SHP77 treated with DMSO at 0.1 percent for 48 hours (cell line): Measurements from ENCODE around the gene ADAT2.

Source experiments
- DNase-seq: peaks from one replicate; lab custom pipeline; 2025; lab: John Stamatoyannopoulos, UW

Gene ADAT2

DNA sequence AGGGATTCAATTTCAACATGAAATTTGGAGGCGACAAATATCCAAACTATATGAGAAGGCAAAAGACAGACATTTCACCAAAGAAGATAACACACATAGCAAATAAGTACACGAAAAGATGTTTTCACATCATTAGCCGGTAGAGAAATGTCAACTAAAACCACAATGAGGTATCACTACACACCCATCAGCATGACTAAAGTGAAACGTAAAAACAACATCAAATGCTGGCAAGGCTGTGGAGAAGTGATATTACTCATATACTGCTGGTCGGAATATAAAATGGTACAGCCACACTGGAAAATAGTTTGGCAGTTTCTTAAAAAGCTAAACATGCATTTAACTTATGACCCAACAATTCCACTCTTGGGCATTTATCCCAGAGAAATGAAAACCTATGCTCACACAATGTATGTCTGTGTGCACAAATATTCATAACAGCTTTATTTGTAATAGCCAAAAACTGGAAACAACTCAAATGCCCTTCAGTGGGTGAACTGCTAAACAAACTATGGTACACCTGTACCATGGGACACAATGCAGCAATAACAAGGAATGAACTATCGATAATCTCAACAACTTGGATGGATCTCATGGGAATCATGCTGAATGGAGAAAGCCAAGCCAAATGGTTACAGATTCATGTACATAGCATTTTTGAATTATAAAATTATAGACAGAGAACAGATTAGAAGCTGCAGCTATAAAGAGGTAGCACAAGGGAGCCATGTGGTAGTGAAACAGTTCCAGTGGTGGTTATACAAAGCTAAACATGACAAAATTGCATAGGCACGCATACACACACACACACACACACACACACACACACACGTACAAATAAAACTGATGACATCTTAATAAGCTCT, 8.6 kb downstream of the ADAT2 start:
- no peak for DNase-seq

DNA sequence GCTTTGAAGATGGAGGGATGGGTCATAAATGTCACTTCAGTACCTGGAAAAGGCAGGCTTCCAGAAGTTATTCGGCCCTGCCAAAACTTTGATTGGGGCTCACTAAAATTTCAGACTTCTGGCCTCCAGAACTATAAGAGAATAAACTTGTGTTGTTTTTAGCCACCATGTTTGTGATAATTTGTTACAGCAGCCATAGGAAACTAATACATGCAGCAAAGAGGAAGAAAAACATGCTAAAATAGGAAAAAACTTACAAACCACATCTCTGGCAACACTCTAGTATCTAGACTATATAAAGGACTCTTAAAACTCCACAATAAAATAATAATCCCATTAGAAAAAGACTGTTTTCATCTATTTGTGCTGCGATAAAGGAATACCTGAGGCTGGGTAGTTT, 9.5 kb downstream of the ADAT2 start:
- no peak for DNase-seq

DNA sequence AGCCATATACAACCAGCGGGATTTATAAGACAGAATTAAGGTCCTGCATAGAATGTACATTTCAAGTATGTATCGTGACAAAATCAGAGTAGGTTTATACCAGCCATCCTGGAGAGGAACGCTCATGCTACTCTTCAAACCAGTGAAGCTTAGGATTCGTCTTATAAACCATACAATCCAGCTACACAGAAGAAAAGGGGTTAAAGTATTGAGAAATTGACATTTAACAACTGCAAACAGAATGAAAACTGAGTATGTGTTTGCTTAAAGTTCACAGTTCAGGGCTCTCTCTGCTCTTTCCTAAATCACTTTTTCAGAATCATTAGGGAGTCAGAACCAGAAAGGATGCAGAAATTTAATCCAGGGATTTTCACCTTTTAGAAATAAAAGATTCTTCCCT, 17.9 kb downstream of the ADAT2 start:
- no peak for DNase-seq

DNA sequence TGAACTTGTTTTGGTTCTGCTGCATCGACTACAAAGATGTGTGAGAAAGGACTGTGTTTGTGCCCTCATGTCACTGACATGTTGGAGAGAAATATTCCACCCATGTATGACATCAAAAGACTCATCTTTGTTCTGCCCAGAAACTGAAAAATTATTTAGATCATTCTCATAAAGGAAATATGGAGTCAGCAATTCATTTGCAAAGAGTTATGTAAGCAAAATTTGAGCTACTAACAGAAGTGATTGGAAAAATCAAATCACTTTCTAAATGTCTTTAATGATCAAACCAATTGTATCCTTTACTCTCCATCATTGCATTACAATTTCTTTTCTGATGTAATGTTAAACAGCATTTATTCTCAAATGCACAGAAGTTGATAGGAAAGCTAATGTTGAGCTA, 19.3 kb downstream of the ADAT2 start:
- DNase-seq = no peak

DNA sequence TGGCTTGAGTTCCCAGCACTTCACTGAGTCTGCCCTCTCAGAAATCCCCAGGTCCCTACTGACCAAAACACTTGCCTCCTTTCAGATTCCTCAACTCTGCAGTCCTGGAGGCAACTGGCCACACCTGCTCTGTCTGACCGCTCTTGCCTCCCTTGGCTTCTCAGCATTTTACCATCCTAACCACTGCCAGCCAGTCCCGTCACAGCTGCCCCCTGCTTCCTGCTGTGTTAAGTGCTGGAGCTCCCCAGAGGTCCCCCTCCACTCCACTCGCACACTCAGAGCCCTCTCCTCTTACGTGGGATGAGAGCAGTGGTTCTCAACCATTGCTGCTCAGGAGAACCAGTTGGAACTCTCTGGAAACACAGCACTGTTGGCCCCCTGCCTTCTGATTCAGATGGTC, 20.5 kb downstream of the ADAT2 start:
- DNase-seq = no peak

DNA sequence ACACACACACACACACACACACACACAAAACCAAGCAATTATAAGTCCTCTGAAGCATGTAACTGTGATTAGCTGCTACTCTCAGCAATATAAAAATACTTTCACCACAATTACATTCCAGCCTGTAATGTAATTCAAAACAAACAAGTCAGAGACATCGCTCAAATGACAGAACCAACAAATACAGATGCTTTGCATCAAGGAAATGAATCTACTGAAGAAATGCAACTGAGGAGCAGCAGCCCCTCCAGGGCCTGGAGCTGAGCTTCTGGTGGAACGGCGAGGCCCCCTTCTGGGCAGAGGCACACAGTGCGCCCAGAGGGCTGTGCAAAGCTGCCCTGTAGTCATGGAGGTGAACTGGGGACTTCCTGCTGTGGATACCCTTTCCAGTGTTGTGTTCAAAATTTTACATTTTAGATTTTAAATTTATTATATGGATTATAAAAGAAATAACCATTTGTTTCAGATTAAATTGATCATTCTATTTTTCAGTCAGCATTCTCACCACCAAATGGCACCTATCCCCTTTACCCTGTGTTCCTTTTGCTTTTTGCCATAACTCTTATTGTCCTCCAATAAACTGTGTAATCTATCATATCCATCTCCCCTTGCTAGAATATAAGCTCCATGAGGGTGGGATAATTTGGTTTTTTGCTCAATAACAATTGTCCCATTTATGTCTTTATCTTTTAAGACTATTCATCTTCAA, 23.2 kb downstream of the ADAT2 start:
- no peak for DNase-seq

DNA sequence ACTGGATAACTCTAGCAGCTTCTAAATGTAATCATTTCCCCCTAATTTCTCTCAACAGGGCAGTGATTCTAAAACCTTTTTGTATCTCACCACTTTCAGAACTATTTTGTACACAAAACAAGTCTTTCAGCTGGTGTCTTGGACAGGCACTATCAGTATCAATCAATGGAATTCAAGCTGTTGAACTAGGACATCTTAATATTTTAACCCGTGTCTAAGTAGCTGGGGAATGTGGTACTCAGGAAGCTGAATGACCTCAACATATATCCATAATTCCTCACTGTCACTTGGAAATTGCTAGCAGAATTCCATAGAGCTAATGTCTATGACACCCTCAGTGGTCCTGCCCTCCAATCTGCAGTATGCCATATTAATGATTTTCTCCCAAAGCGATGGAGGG, 24.5 kb downstream of the ADAT2 start:
- no peak for DNase-seq

DNA sequence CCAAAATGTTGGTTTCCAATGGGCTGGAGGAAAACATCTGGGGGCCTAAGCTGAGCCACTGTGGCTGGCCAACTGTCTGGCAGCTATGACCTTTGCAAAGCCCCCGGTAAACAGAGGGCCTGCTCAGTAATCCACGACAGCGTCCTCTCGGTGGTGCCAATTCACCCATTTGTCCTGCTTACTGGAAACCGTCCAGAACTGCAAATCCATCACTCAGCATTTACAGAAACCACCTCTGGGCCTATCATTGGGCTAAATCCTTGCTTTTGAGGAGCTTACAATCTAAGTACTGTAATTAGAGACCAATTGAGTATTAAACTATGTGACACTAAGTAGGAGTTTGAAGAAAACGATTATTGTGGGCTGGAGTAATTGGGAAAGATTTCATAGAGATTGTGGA, 31.0 kb downstream of the ADAT2 start:
- DNase-seq = no peak

DNA sequence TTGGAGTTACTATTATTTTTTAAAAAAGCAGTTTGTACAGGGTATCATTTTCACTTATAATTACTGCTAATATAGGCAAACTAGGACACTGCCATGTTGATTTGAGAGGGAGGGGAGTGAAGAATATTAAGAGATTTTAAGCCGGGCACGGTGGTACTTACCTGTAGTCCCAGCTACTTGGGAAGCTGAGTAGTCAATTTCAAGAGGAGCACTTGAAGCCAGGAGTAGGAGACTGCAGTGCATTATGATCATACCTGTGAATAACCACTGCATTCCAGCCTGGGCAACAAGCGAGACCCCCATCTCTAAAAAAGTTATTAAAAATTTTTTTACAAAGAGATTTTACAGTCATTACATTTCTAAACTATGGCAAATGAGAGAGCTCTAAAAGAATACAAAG, 35.7 kb downstream of the ADAT2 start:
- no peak for DNase-seq

DNA sequence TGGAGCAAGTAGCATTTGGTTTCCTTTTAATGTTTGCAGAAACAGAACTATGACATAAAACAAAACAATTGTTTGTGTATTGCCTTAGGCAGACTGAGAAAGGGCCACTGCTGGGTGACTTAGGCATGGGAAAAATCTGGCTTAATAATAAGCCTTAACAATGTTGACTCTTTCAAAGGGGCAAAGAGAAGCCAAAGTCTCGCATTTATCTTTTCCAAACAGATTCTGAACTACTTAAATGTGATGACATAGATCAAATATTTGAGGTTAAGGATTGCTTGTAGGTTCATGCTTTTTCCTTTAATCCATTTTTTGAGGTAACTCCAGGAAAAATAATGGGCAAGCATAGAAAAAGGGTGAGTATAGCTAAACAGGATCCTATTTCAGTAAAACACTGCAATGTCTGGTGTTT, 39.6 kb downstream of the ADAT2 start:
- DNase-seq = no peak

DNA sequence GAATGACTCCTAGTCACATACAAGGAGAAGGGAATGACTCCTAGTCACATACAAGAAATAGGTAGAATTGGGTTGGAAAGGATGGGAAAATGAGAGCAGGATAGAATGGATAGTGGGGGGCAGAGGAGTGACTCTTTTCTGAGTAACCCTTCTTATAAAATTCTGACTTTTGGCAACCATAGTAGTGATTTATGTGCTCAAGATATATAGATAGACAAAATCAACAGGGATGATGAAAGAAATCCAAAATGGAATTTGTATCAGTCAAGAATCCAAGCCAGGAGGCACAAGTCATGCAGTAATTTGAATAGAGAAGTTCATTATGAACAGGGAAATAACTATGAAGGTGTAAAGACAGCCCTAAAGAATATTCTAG, 41.7 kb downstream of the ADAT2 start:
- DNase-seq = no peak

DNA sequence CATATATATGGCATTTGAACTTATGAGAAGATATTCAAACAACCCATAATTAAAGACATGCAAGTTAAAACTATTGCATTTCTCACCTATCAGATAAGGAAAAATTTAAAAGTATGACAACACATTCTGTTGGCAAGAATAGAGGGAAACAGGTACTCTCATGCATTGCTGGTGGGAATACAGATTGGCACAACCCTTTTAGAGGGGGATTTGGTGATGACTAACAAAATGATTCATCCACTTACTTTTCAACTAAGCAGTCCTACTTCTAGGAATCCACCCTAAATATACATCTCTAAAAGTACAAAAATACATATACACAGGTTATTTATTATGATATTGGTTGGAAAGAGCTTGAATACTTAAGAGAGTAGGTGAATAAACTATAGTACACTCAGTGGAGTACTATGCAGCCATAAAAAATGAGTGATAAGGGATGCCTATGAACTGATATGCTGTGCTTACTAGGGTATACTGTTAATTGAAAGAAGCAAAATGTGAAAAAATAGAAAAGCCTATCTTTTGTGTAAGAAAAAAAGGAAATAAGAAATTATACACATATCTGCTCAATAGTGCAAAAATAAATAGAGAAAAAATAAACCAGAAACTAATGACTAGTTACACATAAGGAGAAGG, 42.2 kb downstream of the ADAT2 start:
- no peak for DNase-seq

DNA sequence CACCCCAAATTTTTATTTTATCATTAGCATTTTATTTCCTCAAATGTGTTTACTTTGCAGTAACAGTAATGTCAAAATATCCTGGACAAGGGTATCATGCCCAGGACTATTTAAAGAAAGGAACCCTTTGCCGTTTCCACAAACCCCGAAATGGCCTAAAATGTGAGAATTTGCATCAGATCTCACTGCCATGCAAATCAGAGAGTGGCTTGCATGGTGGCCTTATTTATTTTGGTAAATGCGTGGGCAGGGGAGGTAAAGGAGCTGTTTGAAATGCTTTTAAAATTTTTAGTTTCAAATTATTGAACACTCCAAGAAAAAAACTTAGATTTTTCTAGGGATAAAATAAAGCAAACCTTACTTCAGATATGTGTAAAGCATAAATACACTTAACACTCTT, 43.8 kb downstream of the ADAT2 start:
- no peak for DNase-seq

DNA sequence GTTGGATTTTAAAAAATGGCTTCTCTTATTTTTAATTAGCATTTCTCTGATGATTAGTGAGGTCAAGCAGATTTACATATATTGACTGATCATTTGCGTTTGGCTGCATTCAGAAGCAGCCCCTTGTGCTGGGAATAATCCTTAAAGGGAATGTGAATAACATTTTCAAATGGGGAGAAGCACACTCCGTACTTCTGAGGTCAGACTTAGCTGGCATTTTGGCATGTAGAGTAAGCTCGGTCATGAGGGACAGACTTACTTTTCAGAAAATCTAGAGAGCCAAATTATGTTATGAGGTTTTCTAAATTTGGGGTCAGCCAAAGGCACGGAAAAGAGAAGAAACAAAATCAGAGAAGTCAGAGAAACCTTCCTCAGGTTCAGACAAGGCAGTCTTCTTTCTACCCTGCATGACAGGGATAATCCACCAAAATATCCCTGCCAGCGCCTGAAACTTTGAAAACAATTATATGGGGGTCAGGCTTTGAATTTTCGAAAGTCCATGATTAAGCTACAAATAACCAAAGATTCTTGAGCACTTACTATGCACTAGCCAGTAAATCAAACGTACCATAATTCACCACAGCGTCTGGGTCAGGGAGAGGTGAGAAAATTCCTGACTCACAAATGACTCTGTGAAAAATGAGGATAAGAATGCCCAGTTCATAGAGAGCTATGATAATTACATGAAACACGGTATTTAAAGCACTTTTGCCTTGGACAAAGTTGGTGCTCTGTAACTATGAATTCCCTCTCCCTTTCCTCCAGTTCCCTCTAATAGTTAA, 44.9 kb downstream of the ADAT2 start:
- no peak for DNase-seq

DNA sequence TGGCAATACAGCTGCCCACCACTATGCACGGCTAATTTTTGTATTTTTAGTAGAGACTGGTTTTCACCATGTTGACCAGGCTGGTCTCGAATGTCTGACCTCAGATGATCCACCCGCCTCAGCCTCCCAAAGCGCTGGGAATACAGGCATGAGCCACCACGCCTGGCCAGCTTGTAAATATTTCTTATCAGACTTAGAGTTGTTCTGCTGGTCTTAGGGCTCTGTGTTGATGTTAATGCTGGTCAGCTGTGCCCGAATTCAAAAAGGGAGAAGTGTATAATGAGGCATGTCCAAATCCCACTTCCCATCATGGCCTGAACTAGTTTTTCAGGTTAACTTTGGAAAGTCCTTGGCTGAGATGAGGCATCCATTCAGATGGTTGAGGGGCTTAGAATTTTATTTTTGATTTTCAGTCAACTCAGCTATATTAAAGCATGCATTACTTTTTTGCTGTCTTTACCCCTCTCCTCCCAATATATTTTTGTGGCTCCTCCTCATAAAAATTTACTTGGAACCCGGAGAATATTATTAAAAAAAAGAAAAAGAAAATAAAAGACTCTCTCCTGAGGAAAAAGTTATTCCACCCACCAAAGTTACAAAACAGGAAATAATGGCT, 47.7 kb downstream of the ADAT2 start:
- DNase-seq = no peak

DNA sequence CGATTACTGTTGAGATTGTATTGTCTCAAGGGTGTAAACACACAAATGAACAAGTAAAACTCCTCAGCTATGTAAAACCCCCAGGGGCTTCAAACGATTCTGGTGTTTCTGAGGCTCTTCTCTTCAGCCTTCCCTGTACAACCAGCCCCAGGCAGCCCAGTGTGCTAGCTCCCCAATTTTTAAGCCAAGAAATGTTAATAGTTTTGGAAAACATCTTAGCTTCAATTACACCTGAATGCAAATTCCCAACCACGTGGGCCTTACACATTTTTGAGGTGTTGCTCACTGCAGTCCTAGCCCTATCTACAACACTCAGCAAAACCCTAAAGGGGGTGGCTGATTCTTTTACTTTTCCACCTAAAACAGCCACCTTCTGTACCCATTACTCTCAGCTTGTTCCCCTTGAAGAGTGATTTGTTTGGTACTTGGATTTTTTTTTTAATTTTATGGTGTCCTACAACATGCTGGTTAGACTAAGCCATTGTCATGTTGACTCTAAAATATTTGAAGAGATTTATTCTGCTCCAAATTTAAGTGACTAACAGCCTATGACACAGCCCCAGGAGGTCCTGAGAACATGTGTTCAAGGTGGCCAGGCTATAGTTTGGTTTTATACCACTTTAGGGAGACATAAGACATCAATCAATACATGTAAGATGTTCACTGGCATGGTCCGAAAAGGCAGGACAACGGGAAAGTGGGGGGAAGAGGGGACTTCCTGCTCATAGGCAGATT, 48.7 kb downstream of the ADAT2 start:
- no peak for DNase-seq

DNA sequence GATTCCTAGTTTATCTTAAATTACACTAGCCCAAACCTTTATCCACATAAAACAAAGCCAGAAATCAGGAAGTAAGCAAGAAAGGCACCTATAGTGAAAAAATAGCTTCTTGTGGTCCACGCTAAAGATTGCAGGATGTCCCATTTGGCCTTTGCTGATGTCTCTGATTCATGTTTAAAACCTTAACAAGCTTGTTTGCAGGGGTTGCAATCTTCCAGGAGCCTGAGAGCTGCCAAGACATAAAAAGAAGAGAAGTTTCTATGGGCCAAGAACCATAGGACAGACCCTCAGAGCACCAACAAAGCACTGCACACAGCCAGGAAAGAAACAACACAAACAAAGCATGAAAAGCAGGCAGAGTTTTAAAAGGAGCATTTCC, 49.4 kb downstream of the ADAT2 start:
- DNase-seq = no peak

DNA sequence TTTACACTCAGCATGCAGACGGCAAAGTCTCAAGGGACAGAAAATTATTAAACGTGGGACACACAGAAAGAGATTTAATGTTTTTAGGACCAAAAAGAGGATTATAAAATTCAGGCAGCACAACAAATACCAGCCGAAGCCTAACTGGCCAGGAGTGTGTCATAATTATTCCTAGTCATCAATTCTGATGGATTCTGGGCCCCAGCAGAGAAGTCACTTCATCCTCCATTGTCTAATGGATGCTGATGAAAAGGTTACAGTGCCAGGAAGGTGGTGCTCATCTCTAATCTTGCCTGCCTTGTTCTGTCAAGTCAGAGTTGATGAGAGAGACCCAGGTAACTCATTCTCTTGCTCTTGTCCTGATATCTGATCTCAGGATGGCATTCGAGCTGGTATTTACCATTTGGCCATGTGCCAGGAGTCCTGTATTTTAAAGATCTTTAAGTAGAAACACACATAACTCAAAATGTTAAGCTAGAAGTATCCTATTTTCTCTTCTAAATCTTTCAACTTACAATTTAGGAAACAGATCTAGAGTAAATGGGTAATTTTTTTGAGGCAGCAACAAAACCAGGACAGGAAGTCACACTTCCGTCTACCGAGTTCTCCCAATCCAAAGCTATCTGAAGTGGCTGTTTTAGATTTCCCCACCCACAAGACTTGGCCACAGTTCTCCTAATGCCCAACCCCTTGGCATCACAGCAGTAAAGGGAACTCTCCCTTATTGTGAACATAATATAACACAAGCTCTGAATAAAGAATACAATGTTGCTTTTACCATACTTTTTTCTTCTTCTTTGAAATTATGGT, 50.0 kb downstream of the ADAT2 start:
- no peak for DNase-seq

DNA sequence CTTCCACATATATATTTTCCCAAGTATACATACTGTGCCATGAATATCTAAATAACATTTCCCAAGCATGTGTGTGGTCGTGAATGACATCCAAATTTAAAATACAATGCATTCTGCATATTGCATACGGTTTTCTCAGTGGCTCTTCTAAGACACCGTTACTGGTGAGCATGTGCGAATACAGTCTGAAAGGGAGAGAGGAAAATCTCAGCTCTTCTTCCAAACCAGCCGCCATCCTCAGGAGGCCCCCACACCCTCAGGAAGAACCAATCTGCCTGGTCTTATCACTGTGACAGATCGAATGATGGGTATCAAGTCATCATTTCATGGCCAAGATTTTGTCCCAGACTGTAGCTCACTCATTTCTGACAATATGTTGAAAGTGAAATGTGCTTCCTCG, 50.7 kb downstream of the ADAT2 start:
- no peak for DNase-seq

DNA sequence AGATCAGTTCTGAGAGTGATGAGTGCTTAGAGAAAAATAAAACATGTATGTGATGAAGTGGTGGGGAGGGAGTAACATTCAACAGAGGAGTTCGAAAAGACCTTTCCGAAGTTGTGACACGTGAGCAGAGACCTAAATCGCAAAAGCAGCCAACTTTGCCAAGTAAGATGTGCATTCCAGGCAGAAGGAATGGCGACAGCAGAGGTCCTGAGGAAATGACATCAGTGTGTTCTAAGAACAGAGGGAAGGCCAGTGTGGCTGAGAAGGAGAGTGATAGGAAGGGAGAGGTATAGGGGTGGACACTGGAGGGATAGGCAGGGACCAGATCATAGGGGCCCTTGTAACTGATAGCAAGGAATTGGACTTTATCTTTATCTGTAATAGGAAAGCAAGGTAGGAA, 51.3 kb downstream of the ADAT2 start:
- DNase-seq = no peak
